ENCODE data around the gene NPAP1. TPM values are rescaled to one million over a fixed set of nuclear protein-coding genes. Genes with fewer than 3 reads are reported as not detected.

Gene NPAP1
- total and polyA plus RNA-seq, 2 of the 13 experiments (the other 11 are each of a cell fraction or from before 2014, with no cell fraction given): not detected

- WGBS (ENCODE audit: low lambda C conversion rate): 92% methylated on average over 1 of the region's 1 CpG
- POLR2A ChIA-PET: no interaction called here
- Histone ChIP-seq H3K4me3 (replicated peaks in 1 of 3; ENCODE audit: insufficient read depth in 1 of 3, low read depth in 2 of 3, low read length in 3 of 3) (no peak overlapping the region), H3K27me3 (ENCODE audit: control insufficient read depth in 1 of 2, insufficient read depth in 2 of 2, low read length in 2 of 2) (no peaks in the 10 kb centered on the region), H4K20me1 (ENCODE audit: insufficient read depth, low read length) (no peaks in the 10 kb centered on the region), H2AFZ (ENCODE audit: low read length) (no peak overlapping the region), H3K9ac (ENCODE audit: insufficient read depth, low read depth, low read length) (no peak overlapping the region), H3K79me2 (ENCODE audit: insufficient read depth, low read length) (no peaks in the 10 kb centered on the region), H3K9me3 (ENCODE audit: low read length) (peaks cover 75% of the 10 kb centered on the region), H3K36me3 (replicated peaks in 1 of 2; ENCODE audit: control insufficient read depth in 1 of 2, insufficient read depth in 2 of 2, low read length in 2 of 2) (no peaks in the 10 kb centered on the region), H3K4me2 (ENCODE audit: low read depth, low read length) (no peak overlapping the region), H3K4me1 (ENCODE audit: insufficient read depth, low read length) (no peaks in the 10 kb centered on the region), H3K27ac (ENCODE audit: extremely low read length, insufficient read depth, low read length) (no peak overlapping the region)
- no TSS peak for BruUV-seq (replicated peaks)
- TF ChIP-seq ZMAT3 (CRISPR knock-in tag; conservative IDR thresholded peaks at IDR 0.05) (no peak), SP4 (CRISPR knock-in tag; IDR thresholded peaks at IDR 0.05) (no peak), ZNF891 (CRISPR knock-in tag; IDR thresholded peaks at IDR 0.05) (no peak), ZNF570 (CRISPR knock-in tag; IDR thresholded peaks at IDR 0.05; ENCODE audit: borderline replicate concordance) (no peak)
- in situ Hi-C loops (cut with HindIII; ENCODE audit: extremely low pct_ligation_motif_present, low pct_unique_long_range_greater_than_20kb): no loop called here
- CTCF ChIA-PET (ENCODE audit: low intra/inter-chr PET ratio, low total read pairs): no interaction called here
- intact Hi-C loops (cut with micrococcal nuclease; ENCODE audit: unreplicated experiment): no loop called here
- FAIRE-seq (no peak), DNase-seq (ENCODE audit: low spot score) (no peak), ATAC-seq (no peak)
These were observed 8.2 kb downstream of the NPAP1 start for GRCh38 chr15:24683736-24684135.

DNA sequence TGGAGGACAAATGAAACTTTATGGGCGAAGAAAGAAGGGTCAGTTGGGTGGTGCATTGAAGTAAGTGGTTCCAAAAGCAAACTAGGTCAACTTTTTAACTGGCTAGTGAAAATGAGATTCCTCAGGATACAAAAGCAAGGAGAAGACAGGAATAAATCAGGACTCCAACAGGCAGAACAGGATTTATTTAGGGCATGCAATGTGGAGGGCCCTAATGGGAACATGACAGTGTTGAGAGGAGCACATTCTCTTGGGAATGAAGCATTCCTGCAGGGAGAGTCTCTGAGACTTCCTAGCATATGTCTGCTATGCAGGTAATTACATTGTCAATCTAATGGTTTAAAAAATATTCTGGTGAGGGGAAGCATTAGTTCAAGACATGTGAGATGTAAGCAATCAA lies 8.7 kb downstream of the NPAP1 start:
- 0% methylated on average over 1 of the region's 1 CpG for WGBS (ENCODE audit: low lambda C conversion rate)
- Histone ChIP-seq H3K27me3 (ENCODE audit: control insufficient read depth in 1 of 2, insufficient read depth in 2 of 2, low read length in 2 of 2) (no peaks in the 10 kb centered on the region), H3K79me2 (ENCODE audit: insufficient read depth, low read length) (no peaks in the 10 kb centered on the region), H3K4me1 (ENCODE audit: insufficient read depth, low read length) (no peaks in the 10 kb centered on the region), H3K27ac (ENCODE audit: extremely low read length, insufficient read depth, low read length) (no peak overlapping the region), H3K4me2 (ENCODE audit: low read depth, low read length) (no peak overlapping the region), H3K4me3 (replicated peaks in 1 of 3; ENCODE audit: insufficient read depth in 1 of 3, low read depth in 2 of 3, low read length in 3 of 3) (no peak overlapping the region), H3K36me3 (replicated peaks in 1 of 2; ENCODE audit: control insufficient read depth in 1 of 2, insufficient read depth in 2 of 2, low read length in 2 of 2) (no peaks in the 10 kb centered on the region), H3K9ac (ENCODE audit: insufficient read depth, low read depth, low read length) (no peak overlapping the region), H3K9me3 (ENCODE audit: low read length) (peaks cover 72% of the 10 kb centered on the region), H4K20me1 (ENCODE audit: insufficient read depth, low read length) (no peaks in the 10 kb centered on the region), H2AFZ (ENCODE audit: low read length) (no peak overlapping the region)
- POLR2A ChIA-PET: no interaction called here
- TF ChIP-seq ZNF232 (CRISPR knock-in tag; IDR thresholded peaks at IDR 0.05; ENCODE audit: borderline replicate concordance) (no peak), ARNTL (CRISPR knock-in tag; IDR thresholded peaks at IDR 0.05) (no peak)
- in situ Hi-C loops (cut with HindIII; ENCODE audit: extremely low pct_ligation_motif_present, low pct_unique_long_range_greater_than_20kb): no loop called here
- no TSS peak for BruUV-seq (replicated peaks)
- no peak for DNase-seq (ENCODE audit: low spot score)
- no peak for ATAC-seq
- intact Hi-C loops (cut with micrococcal nuclease; ENCODE audit: unreplicated experiment): no loop called here
- CTCF ChIA-PET (ENCODE audit: low intra/inter-chr PET ratio, low total read pairs): no interaction called here
- no peak for FAIRE-seq
